Lung (tissue), 12 donors: ENCODE measurements around the gene XPO5. TPM values are rescaled to one million over a fixed set of nuclear protein-coding genes. Genes with fewer than 3 reads are reported as not detected.
A peak's percentile ranks its signal among the peaks of the same experiment; 100 is the strongest.

Experiments used
- ATAC-seq: fragments of 200-7000 bp; cut with Tn5 transposase; one replicate; pipeline ENCODE4 v1.9.1; 2020; ENCODE audit warnings: moderate number of reproducible peaks; ENCODE audit not compliant: insufficient read depth, low FRiP score
- DNase-seq, 3 donors: peaks; one replicate each; pipeline ENCODE4 v3.0.0-alpha.2; 2013 to 2017
- H3K27ac ChIP-seq, 2 donors: one replicate each; pipeline ENCODE4 v1.5.1; 2013; ENCODE audit warnings: mild to moderate bottlenecking in 2 of 2, moderate library complexity in 2 of 2, control low read depth in 1 of 2, inconsistent platforms in 1 of 2, low read depth in 1 of 2, low read length in 1 of 2
- H3K27me3 ChIP-seq, 3 donors: one replicate each; pipeline ENCODE4 v1.5.1; 2013; ENCODE audit warnings: low read length in 2 of 3; ENCODE audit not compliant: control insufficient read depth in 3 of 3, insufficient read depth in 3 of 3
- H3K36me3 ChIP-seq, 4 donors: one replicate each; pipeline ENCODE4 v1.5.1; 2013; ENCODE audit warnings: low read length in 4 of 4, mild to moderate bottlenecking in 1 of 4, moderate library complexity in 1 of 4; ENCODE audit not compliant: control insufficient read depth in 4 of 4, insufficient read depth in 4 of 4
- H3K4me1 ChIP-seq, 5 donors: one replicate each; pipeline ENCODE4 v1.5.1; 2013; ENCODE audit warnings: low read length in 5 of 5, mild to moderate bottlenecking in 2 of 5, moderate library complexity in 1 of 5; ENCODE audit not compliant: control insufficient read depth in 5 of 5, insufficient read depth in 5 of 5
- H3K4me3 ChIP-seq: one replicate; pipeline ENCODE4 v1.5.1; 2013; ENCODE audit warnings: mild to moderate bottlenecking, control low read depth, moderate library complexity
- H3K9ac ChIP-seq, 2 donors: one replicate each; pipeline ENCODE4 v1.5.1; 2013; ENCODE audit warnings: low read length in 2 of 2, control low read depth in 1 of 2; ENCODE audit not compliant: insufficient read depth in 1 of 2
- H3K9me3 ChIP-seq, 4 donors: one replicate each; pipeline ENCODE4 v1.5.1; 2013; ENCODE audit warnings: low read length in 3 of 4, mild to moderate bottlenecking in 1 of 4, moderate library complexity in 1 of 4; ENCODE audit not compliant: control insufficient read depth in 4 of 4, insufficient read depth in 3 of 4
- CTCF ChIP-seq: IDR thresholded peaks from 2 replicates; pipeline ENCODE4 v1.5.1; 2012; ENCODE audit warnings: mild to moderate bottlenecking; ENCODE audit errors: control extremely low read depth, extremely low read depth
- WGBS, 2 donors: extraction: QIAGEN DNeasy Blood & Tissue Kit; methylation state at CpG; one replicate each; pipeline ENCODE4 v1.1.7; 2013; 5-methylcytosine and 5-hydroxymethylcytosine counted together
- polyA plus RNA-seq, 2 donors: library from polyadenylated mRNA; stranded (reverse); fragments of 200-250 nt; gene quantifications; one replicate each; pipeline ENCODE4 v1.2.1, GENCODE V29; 2013
- total RNA-seq, 2 donors: library from RNA; depleted of rRNA in 1 of 2; stranded (reverse); fragments of >200 nt in 1 of 2; gene quantifications; one replicate each; pipeline ENCODE4 v1.2.1, GENCODE V29; 2014 to 2021
- donor health status: control.
- donor health status: control.
- donor health status: Bipolar disorder and iron deficiency.
- donor health status: healthy.
- donor health status: DM: yes; HTN: yes; CAD: no.

XPO5 gene
- total and polyA plus RNA-seq, 4 donors, result 9.3 to 30.1 (median 16.3) TPM

GRCh38 chr6:43515808-43516207 lies 60.0 kb downstream of the XPO5 start:
- peak overlapping the region in 1 of 2 donors; percentile 4 for H3K27ac ChIP-seq

GRCh38 chr6:43511824-43512415 lies 63.9 kb downstream of the XPO5 start:
- no peak for ATAC-seq
- Histone ChIP-seq H3K36me3 (peaks cover 6 to 32% (median 25%) of the 10 kb centered on the region in 4 donors), H3K27ac (no peak overlapping the region), H3K4me3 (no peak overlapping the region), H3K9me3 (no peaks in the 10 kb centered on the region), H3K27me3 (peaks cover 0 to 14% (median 5%) of the 10 kb centered on the region in 3 donors), H3K9ac (no peak overlapping the region), H3K4me1 (peaks cover 4 to 33% (median 12%) of the 10 kb centered on the region in 5 donors)
- no peak for TF ChIP-seq CTCF
- DNase-seq, result no peak
- 80 to 81% methylated on average over 11 of the region's 11 CpGs for WGBS, 2 donors

More at GRCh38 chr6:43515808-43516207, 60.0 kb downstream of the XPO5 start:
- Histone ChIP-seq H3K9ac (peak overlapping the region; percentile 87 to 98), H3K4me1 (peaks cover 10 to 29% (median 13%) of the 10 kb centered on the region in 5 donors), H3K4me3 (peak overlapping the region; percentile 88), H3K36me3 (peaks cover 14 to 48% (median 39%) of the 10 kb centered on the region in 4 donors), H3K9me3 (no peaks in the 10 kb centered on the region), H3K27me3 (no peaks in the 10 kb centered on the region)
- DNase-seq (no peak), ATAC-seq (no peak)
- TF ChIP-seq CTCF, result no peak
- 63 to 84% methylated on average over 9 of the region's 9 CpGs for WGBS, 2 donors

- DNase-seq, result no peak
- Histone ChIP-seq H3K4me3 (no peak overlapping the region), H3K9me3 (no peaks in the 10 kb centered on the region), H3K27me3 (peaks cover 0 to 14% (median 5%) of the 10 kb centered on the region in 3 donors), H3K27ac (peak overlapping the region in 1 of 2 donors; percentile 24), H3K4me1 (peaks cover 1 to 30% (median 9%) of the 10 kb centered on the region in 5 donors), H3K9ac (no peak overlapping the region), H3K36me3 (peaks cover 6 to 27% (median 25%) of the 10 kb centered on the region in 4 donors)
- WGBS, 2 donors, result 65 to 88% methylated on average over 10 of the region's 10 CpGs
- no peak for ATAC-seq
- no peak for TF ChIP-seq CTCF
Observed at GRCh38 chr6:43510827-43511163, 65.0 kb downstream of the XPO5 start.
